ENCODE results near the gene PDXK. TPM values are rescaled to one million over a fixed set of nuclear protein-coding genes. Genes with fewer than 3 reads are reported as not detected.

Gene PDXK
- total RNA-seq, 6 experiments from 2014 or later, result 154 to 160 (median 157) TPM

GRCh38 chr21:43763901-43764523, 45.1 kb downstream of the PDXK start:
- TF ChIP-seq CTCF (IDR thresholded peaks at IDR 0.05), result no peak
- H3K27ac Mint-ChIP-seq, result no peak overlapping the region
- peaks cover 6% of the 10 kb centered on the region for H3K27me3 Mint-ChIP-seq (ENCODE audit: insufficient read depth)
- peaks cover 23% of the 10 kb centered on the region; the same call in 1 of the 2 replicates for H3K36me3 Mint-ChIP-seq (ENCODE audit: low read depth)
- no peak for DNase-seq
- peaks cover 29% of the 10 kb centered on the region for H3K4me1 Mint-ChIP-seq (ENCODE audit: low read depth)
- H3K4me3 Mint-ChIP-seq, result no peak overlapping the region
- H3K9me3 Mint-ChIP-seq, result no peaks in the 10 kb centered on the region

GRCh38 chr21:43764576-43765495, 45.9 kb downstream of the PDXK start:
- Mint-ChIP-seq H3K27me3 (ENCODE audit: insufficient read depth) (peaks cover 8% of the 10 kb centered on the region), H3K4me1 (ENCODE audit: low read depth) (peaks cover 32% of the 10 kb centered on the region), H3K36me3 (ENCODE audit: low read depth) (peaks cover 23% of the 10 kb centered on the region; the same call in 1 of the 2 replicates), H3K27ac (peak overlapping the region; percentile 70), H3K4me3 (peak overlapping the region; percentile 17; the same call in 1 of the 2 replicates), H3K9me3 (no peaks in the 10 kb centered on the region)
- no peak for TF ChIP-seq CTCF (IDR thresholded peaks at IDR 0.05)
- peak; percentile 16 for DNase-seq

GRCh38 chr21:43766734-43767497, 48.0 kb downstream of the PDXK start:
- no peak for TF ChIP-seq CTCF (IDR thresholded peaks at IDR 0.05)
- no peak for DNase-seq
- Mint-ChIP-seq H3K9me3 (no peaks in the 10 kb centered on the region), H3K4me1 (ENCODE audit: low read depth) (peaks cover 32% of the 10 kb centered on the region), H3K4me3 (no peak overlapping the region; the same call in 1 of the 2 replicates), H3K27me3 (ENCODE audit: insufficient read depth) (peaks cover 8% of the 10 kb centered on the region), H3K36me3 (ENCODE audit: low read depth) (peaks cover 16% of the 10 kb centered on the region; the same call in 1 of the 2 replicates), H3K27ac (peak overlapping the region; percentile 74)

GRCh38 chr21:43767498-43767983, 48.6 kb downstream of the PDXK start:
- H3K36me3 Mint-ChIP-seq (ENCODE audit: low read depth), result peaks cover 16% of the 10 kb centered on the region; the same call in 1 of the 2 replicates
- no peaks in the 10 kb centered on the region for H3K9me3 Mint-ChIP-seq
- H3K4me1 Mint-ChIP-seq (ENCODE audit: low read depth), result peaks cover 32% of the 10 kb centered on the region
- no peak for TF ChIP-seq CTCF (IDR thresholded peaks at IDR 0.05)
- DNase-seq, result no peak
- H3K4me3 Mint-ChIP-seq, result no peak overlapping the region; the same call in 1 of the 2 replicates
- H3K27me3 Mint-ChIP-seq (ENCODE audit: insufficient read depth), result peaks cover 8% of the 10 kb centered on the region
- H3K27ac Mint-ChIP-seq, result peak overlapping the region; percentile 85

Measured in HFFc6 (cell line).